Type B pancreatic cell (in vitro differentiated cells): Measurements from ENCODE around the gene OR13C3. TPM values are rescaled to one million over a fixed set of nuclear protein-coding genes. Genes with fewer than 3 reads are reported as not detected.

Source experiments
- DNase-seq: peaks from one replicate; pipeline ENCODE4 v3.0.0; 2021; ENCODE audit warnings: mixed read lengths; ENCODE audit not compliant: unreplicated experiment; ENCODE audit errors: extremely low spot score
- H3K27ac Mint-ChIP-seq: 2 replicates; pipeline ENCODE4 v1.8.0; 2021; ENCODE audit warnings: mild to moderate bottlenecking, mixed read lengths
- H3K27me3 Mint-ChIP-seq: 2 replicates; pipeline ENCODE4 v1.8.0; 2021; ENCODE audit warnings: mixed read lengths
- H3K36me3 Mint-ChIP-seq: 2 replicates; pipeline ENCODE4 v1.8.0; 2021; ENCODE audit warnings: mixed read lengths
- H3K4me1 Mint-ChIP-seq: one replicate; pipeline ENCODE4 v1.8.0; 2021; ENCODE audit warnings: mixed read lengths; ENCODE audit not compliant: unreplicated experiment
- H3K4me3 Mint-ChIP-seq: 2 replicates; pipeline ENCODE4 v1.8.0; 2021; ENCODE audit warnings: mild to moderate bottlenecking, mixed read lengths
- H3K9me3 Mint-ChIP-seq: 2 replicates; pipeline ENCODE4 v1.8.0; 2021; ENCODE audit warnings: mixed read lengths
- CTCF ChIP-seq: fragments of 200-600 bp; sonication (generic); conservative IDR thresholded peaks from 2 replicates; pipeline ENCODE4 v1.5.0; 2021; ENCODE audit warnings: antibody characterized with exemption, mild to moderate bottlenecking
- long read RNA-seq: library from polyadenylated mRNA; unstranded; transcript quantifications from one replicate; pipeline ENCODE4 v2.0.0, GENCODE V29; 2020
- total RNA-seq: library from RNA; stranded (reverse); gene quantifications from 2 replicates; pipeline ENCODE4 v1.2.1, GENCODE V29; 2021; ENCODE audit warnings: low replicate concordance

The OR13C3 gene
- total RNA-seq, result not detected in 2 replicates
- long read RNA-seq, result 0 reads

GRCh38 chr9:104536756-104537155 is at the start of gene OR13C3:
Gene OR13C3 (minus strand): TSS chr9:104536856. CDS start chr9:104536723, 133 bp downstream.
- TF ChIP-seq CTCF, result no peak
- Mint-ChIP-seq H3K27ac (no peak within 1 kb of the TSS), H3K27me3 (no peaks in the 10 kb centered on the region), H3K4me1 (no peaks in the 10 kb centered on the region), H3K4me3 (no peak within 1 kb of the TSS), H3K36me3 (no peaks in the 10 kb centered on the region), H3K9me3 (no peaks in the 10 kb centered on the region)
- DNase-seq, result no peak

- Mint-ChIP-seq H3K27ac (no peak overlapping the region), H3K4me1 (no peaks in the 10 kb centered on the region), H3K9me3 (no peaks in the 10 kb centered on the region), H3K27me3 (no peaks in the 10 kb centered on the region), H3K36me3 (no peaks in the 10 kb centered on the region), H3K4me3 (no peak overlapping the region)
- no peak for DNase-seq
- no peak for TF ChIP-seq CTCF
These were observed 43.9 kb upstream of the OR13C3 start for GRCh38 chr9:104580562-104580961.

GRCh38 chr9:104577263-104577662 is 40.6 kb upstream of the OR13C3 start:
- H3K27me3 Mint-ChIP-seq, result no peaks in the 10 kb centered on the region
- H3K4me3 Mint-ChIP-seq, result no peak overlapping the region
- no peaks in the 10 kb centered on the region for H3K4me1 Mint-ChIP-seq
- H3K27ac Mint-ChIP-seq, result no peak overlapping the region
- H3K9me3 Mint-ChIP-seq, result no peaks in the 10 kb centered on the region
- H3K36me3 Mint-ChIP-seq, result no peaks in the 10 kb centered on the region
- DNase-seq, result no peak
- TF ChIP-seq CTCF, result no peak

- no peaks in the 10 kb centered on the region for H3K27me3 Mint-ChIP-seq
- H3K27ac Mint-ChIP-seq, result no peak overlapping the region
- H3K4me3 Mint-ChIP-seq, result no peak overlapping the region
- no peaks in the 10 kb centered on the region for H3K4me1 Mint-ChIP-seq
- TF ChIP-seq CTCF, result no peak
- DNase-seq, result no peak
- no peaks in the 10 kb centered on the region for H3K36me3 Mint-ChIP-seq
- H3K9me3 Mint-ChIP-seq, result no peaks in the 10 kb centered on the region
These were observed 38.8 kb upstream of the OR13C3 start for GRCh38 chr9:104575456-104575855.

GRCh38 chr9:104572612-104573011 is 36.0 kb upstream of the OR13C3 start:
- H3K27me3 Mint-ChIP-seq, result no peaks in the 10 kb centered on the region
- no peak for DNase-seq
- H3K4me3 Mint-ChIP-seq, result no peak overlapping the region
- H3K27ac Mint-ChIP-seq, result no peak overlapping the region
- TF ChIP-seq CTCF, result no peak
- H3K36me3 Mint-ChIP-seq, result no peaks in the 10 kb centered on the region
- H3K9me3 Mint-ChIP-seq, result no peaks in the 10 kb centered on the region
- H3K4me1 Mint-ChIP-seq, result no peaks in the 10 kb centered on the region

- H3K4me3 Mint-ChIP-seq, result no peak within 1 kb of the TSS
- TF ChIP-seq CTCF, result no peak
- H3K36me3 Mint-ChIP-seq, result no peaks in the 10 kb centered on the region
- no peak within 1 kb of the TSS for H3K27ac Mint-ChIP-seq
- no peaks in the 10 kb centered on the region for H3K27me3 Mint-ChIP-seq
- DNase-seq, result no peak
- H3K4me1 Mint-ChIP-seq, result no peaks in the 10 kb centered on the region
- no peaks in the 10 kb centered on the region for H3K9me3 Mint-ChIP-seq
These were observed 32.2 kb upstream of the OR13C3 start, which contains the start of gene OR13C8 for GRCh38 chr9:104568868-104569267. Gene OR13C8 (plus strand): TSS chr9:104569168. CDS start chr9:104569168, 0 bp downstream.
